PFSK-1 (cell line): ENCODE measurements around the gene TMEM86A.

Experiments used
- FOXP2 ChIP-seq: optimal IDR thresholded peaks from 2 replicates; pipeline ENCODE3; 2011; ENCODE audit warnings: borderline replicate concordance, control low read depth, inconsistent platforms; ENCODE audit not compliant: insufficient read depth; ENCODE audit errors: extremely low read length, extremely low read depth
- POLR2AphosphoS5 ChIP-seq: IDR thresholded peaks from 2 replicates; pipeline ENCODE4 v1.6.1; 2012; ENCODE audit warnings: low read depth, mild to moderate bottlenecking, control low read depth, low read length, moderate library complexity
- REST ChIP-seq, 2 experiments: IDR thresholded peaks; 2 replicates each; pipeline versions ENCODE4 v1.6.1 to v1.8.0; 2011 to 2012; ENCODE audit warnings: low read depth in 2 of 2, low read length in 2 of 2, control low read depth in 1 of 2, inconsistent platforms in 1 of 2, mild to moderate bottlenecking in 1 of 2, moderate library complexity in 1 of 2; ENCODE audit not compliant: insufficient read depth in 1 of 2
- TAF1 ChIP-seq: IDR thresholded peaks from 2 replicates; pipeline ENCODE4 v1.6.1; 2012; ENCODE audit warnings: low read length, control low read depth, borderline replicate concordance; ENCODE audit not compliant: insufficient read depth

- no peak for TF ChIP-seq POLR2AphosphoS5
- TF ChIP-seq REST (IDR thresholded peaks at IDR 0.05; ENCODE audit: insufficient read depth in 1 of 2, low read depth in 2 of 2, low read length in 2 of 2): no peak
- TF ChIP-seq FOXP2: no peak
- no peak for TF ChIP-seq TAF1
Measured at GRCh38 chr11:18704698-18705097, 6.1 kb downstream of the TMEM86A start.
